GM11168 (cell line): ENCODE results near the gene GPC1.

Experiments
- in situ Hi-C: fragments of 300-500 bp; cut with MboI; formaldehyde crosslinking; loops from one replicate; pipeline ENCODE4 v1.12.0; 2022; ENCODE audit warnings: low sequenced_read_pairs; ENCODE audit not compliant: unreplicated experiment

The GPC1 gene

GRCh38 chr2:240411261-240412160, 24.0 kb upstream of the GPC1 start:
- in situ Hi-C loops, result no loop called here

- in situ Hi-C loops, result no loop called here
These were observed 23.1 kb upstream of the GPC1 start for GRCh38 chr2:240412211-240412861.

GRCh38 chr2:240412975-240413812, 22.3 kb upstream of the GPC1 start:
- in situ Hi-C loops, result no loop called here

GRCh38 chr2:240413813-240414429, 21.5 kb upstream of the GPC1 start:
- in situ Hi-C loops, result no loop called here

GRCh38 chr2:240416821-240417220, 18.6 kb upstream of the GPC1 start:
- in situ Hi-C loops, result no loop called here

- in situ Hi-C loops, result no loop called here
These were observed 17.2 kb upstream of the GPC1 start for GRCh38 chr2:240418311-240418710.

GRCh38 chr2:240419271-240419670, 16.2 kb upstream of the GPC1 start:
- in situ Hi-C loops, result no loop called here

GRCh38 chr2:240419723-240420122, 15.7 kb upstream of the GPC1 start:
- in situ Hi-C loops, result no loop called here

GRCh38 chr2:240420206-240421104, 15.0 kb upstream of the GPC1 start:
- in situ Hi-C loops, result no loop called here

- in situ Hi-C loops, result no loop called here
These were observed 14.1 kb upstream of the GPC1 start for GRCh38 chr2:240421381-240421780.

GRCh38 chr2:240422658-240423329, 12.7 kb upstream of the GPC1 start:
- in situ Hi-C loops, result no loop called here

- in situ Hi-C loops, result no loop called here
These were observed 11.7 kb upstream of the GPC1 start for GRCh38 chr2:240423788-240424191.

GRCh38 chr2:240424341-240425235, 10.9 kb upstream of the GPC1 start:
- in situ Hi-C loops, result no loop called here

- in situ Hi-C loops, result no loop called here
These were observed 10.2 kb upstream of the GPC1 start for GRCh38 chr2:240425236-240425615.

GRCh38 chr2:240425697-240426096, 9.8 kb upstream of the GPC1 start:
- in situ Hi-C loops, result no loop called here

- in situ Hi-C loops, result no loop called here
These were observed 8.4 kb upstream of the GPC1 start for GRCh38 chr2:240426845-240427721.

- in situ Hi-C loops, result no loop called here
These were observed 7.7 kb upstream of the GPC1 start for GRCh38 chr2:240427729-240428128.
